OCI-LY1 (cell line): ENCODE data around the gene BGN.

ENCODE experiments used
- H2AFZ ChIP-seq: fragments of 200-600 bp; sonication (generic), shearing (Covaris generic); 2 replicates; pipeline ENCODE4 v1.6.0; 2014; ENCODE audit warnings: antibody characterized with exemption, mild to moderate bottlenecking, low read length
- H3F3A ChIP-seq: fragments of 200-600 bp; sonication (generic), shearing (Covaris generic); 2 replicates; pipeline ENCODE4 v1.6.0; 2014; ENCODE audit warnings: mild to moderate bottlenecking, antibody characterized with exemption, low read length, moderate library complexity; ENCODE audit not compliant: insufficient read depth
- H3K27ac ChIP-seq: fragments of 200-600 bp; sonication (generic); 2 replicates; pipeline ENCODE4 v1.5.1; 2014; ENCODE audit warnings: low read length, mixed run types, mild to moderate bottlenecking, low read depth; ENCODE audit not compliant: poor library complexity, severe bottlenecking
- H3K27me3 ChIP-seq: fragments of 200-600 bp; sonication (generic); 2 replicates; pipeline ENCODE4 v1.6.0; 2014; ENCODE audit warnings: antibody characterized with exemption, mild to moderate bottlenecking, low read length, moderate library complexity; ENCODE audit not compliant: insufficient read depth
- H3K36me3 ChIP-seq: fragments of 200-600 bp; sonication (generic); 2 replicates; pipeline ENCODE4 v1.6.1; 2014; ENCODE audit warnings: mild to moderate bottlenecking, antibody characterized with exemption, low read length, moderate library complexity, mixed read lengths; ENCODE audit not compliant: insufficient read depth
- H3K4me1 ChIP-seq: fragments of 200-600 bp; sonication (generic); 2 replicates; pipeline ENCODE4 v1.5.1; 2014; ENCODE audit warnings: mild to moderate bottlenecking, low read length, moderate library complexity; ENCODE audit not compliant: insufficient read depth, severe bottlenecking
- H3K4me2 ChIP-seq: fragments of 200-600 bp; sonication (generic), shearing (Covaris generic); 2 replicates; pipeline ENCODE4 v1.6.1; 2014; ENCODE audit warnings: low read length
- H3K4me3 ChIP-seq: fragments of 200-600 bp; sonication (generic); 2 replicates; pipeline ENCODE4 v1.5.1; 2014; ENCODE audit warnings: low read length, low read depth, mild to moderate bottlenecking, mixed read lengths; ENCODE audit not compliant: poor library complexity, severe bottlenecking
- H3K79me2 ChIP-seq: fragments of 200-600 bp; shearing (Covaris generic); 2 replicates; pipeline ENCODE4 v1.6.1; 2016; ENCODE audit warnings: mixed run types, low read length, mixed read lengths; ENCODE audit not compliant: insufficient read depth
- H3K9ac ChIP-seq: fragments of 200-600 bp; sonication (generic), shearing (Covaris generic); 2 replicates; pipeline ENCODE4 v1.6.1; 2014; ENCODE audit warnings: mild to moderate bottlenecking, low read length, mixed read lengths
- H3K9me2 ChIP-seq: fragments of 200-600 bp; sonication (generic), shearing (Covaris generic); 2 replicates; pipeline ENCODE4 v1.6.1; 2014; ENCODE audit warnings: low read depth, mild to moderate bottlenecking, low read length, mixed read lengths
- H3K9me3 ChIP-seq: fragments of 200-600 bp; shearing (Covaris generic); 2 replicates; pipeline ENCODE4 v1.6.1; 2014; ENCODE audit warnings: low read length, mixed read lengths
- H4K20me1 ChIP-seq: fragments of 200-600 bp; sonication (generic), shearing (Covaris generic); 2 replicates; pipeline ENCODE4 v1.6.0; 2016; ENCODE audit warnings: mild to moderate bottlenecking, low read length; ENCODE audit not compliant: insufficient read depth
- EZH2 ChIP-seq: fragments of 200-600 bp; sonication (generic), shearing (Covaris generic); IDR thresholded peaks from 2 replicates; pipeline ENCODE4 v1.8.0; 2017; ENCODE audit warnings: borderline replicate concordance, mixed run types, mild to moderate bottlenecking, antibody characterized with exemption, low read length, moderate library complexity, mixed read lengths
- TF ChIP-seq, protein P1 (sequence below): fragments of 200-600 bp; sonication (generic), shearing (Covaris generic); IDR thresholded peaks from 2 replicates; pipeline ENCODE4 v1.5.1; 2017; ENCODE audit warnings: mild to moderate bottlenecking, antibody characterized with exemption, low read length, moderate library complexity, mixed read lengths

The BGN gene

DNA sequence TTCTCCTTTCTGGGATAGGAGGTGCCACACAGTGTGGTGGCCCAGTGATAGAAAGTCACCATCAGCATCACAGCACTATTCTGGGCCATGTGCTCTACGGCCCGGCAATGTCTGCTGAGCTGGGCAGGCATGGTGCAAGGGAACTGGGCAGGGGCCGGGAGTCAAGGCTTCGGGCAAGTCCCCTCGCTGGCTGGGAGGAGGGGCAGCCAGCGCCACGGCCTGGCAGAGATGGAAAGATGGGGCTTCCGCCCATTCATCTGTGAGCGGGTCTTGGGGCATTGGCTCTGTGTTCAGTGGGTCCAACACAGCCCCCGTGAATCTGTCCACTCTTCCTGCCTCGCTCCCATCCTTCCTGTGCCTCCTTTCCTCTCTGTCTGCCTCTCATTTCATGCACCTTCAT is 15.6 kb downstream of the BGN start:
- Histone ChIP-seq H3K9me3 (no peaks in the 10 kb centered on the region), H3K9ac (no peak overlapping the region), H3K4me1 (no peaks in the 10 kb centered on the region), H3K9me2 (no peaks in the 10 kb centered on the region), H3K36me3 (no peaks in the 10 kb centered on the region), H3K79me2 (no peaks in the 10 kb centered on the region), H3K27ac (no peak overlapping the region), H3F3A (no peaks in the 10 kb centered on the region), H3K27me3 (no peaks in the 10 kb centered on the region), H4K20me1 (no peaks in the 10 kb centered on the region), H3K4me2 (no peak overlapping the region), H2AFZ (no peak overlapping the region), H3K4me3 (no peak overlapping the region)
- no peak for TF ChIP-seq EZH2
- TF ChIP-seq, protein P1, sequence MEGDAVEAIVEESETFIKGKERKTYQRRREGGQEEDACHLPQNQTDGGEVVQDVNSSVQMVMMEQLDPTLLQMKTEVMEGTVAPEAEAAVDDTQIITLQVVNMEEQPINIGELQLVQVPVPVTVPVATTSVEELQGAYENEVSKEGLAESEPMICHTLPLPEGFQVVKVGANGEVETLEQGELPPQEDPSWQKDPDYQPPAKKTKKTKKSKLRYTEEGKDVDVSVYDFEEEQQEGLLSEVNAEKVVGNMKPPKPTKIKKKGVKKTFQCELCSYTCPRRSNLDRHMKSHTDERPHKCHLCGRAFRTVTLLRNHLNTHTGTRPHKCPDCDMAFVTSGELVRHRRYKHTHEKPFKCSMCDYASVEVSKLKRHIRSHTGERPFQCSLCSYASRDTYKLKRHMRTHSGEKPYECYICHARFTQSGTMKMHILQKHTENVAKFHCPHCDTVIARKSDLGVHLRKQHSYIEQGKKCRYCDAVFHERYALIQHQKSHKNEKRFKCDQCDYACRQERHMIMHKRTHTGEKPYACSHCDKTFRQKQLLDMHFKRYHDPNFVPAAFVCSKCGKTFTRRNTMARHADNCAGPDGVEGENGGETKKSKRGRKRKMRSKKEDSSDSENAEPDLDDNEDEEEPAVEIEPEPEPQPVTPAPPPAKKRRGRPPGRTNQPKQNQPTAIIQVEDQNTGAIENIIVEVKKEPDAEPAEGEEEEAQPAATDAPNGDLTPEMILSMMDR: no peak

GRCh38 chrX:153511784-153512500 is 17.2 kb downstream of the BGN start:
- Histone ChIP-seq H2AFZ (no peak overlapping the region), H3K4me3 (no peak overlapping the region), H3K27me3 (no peaks in the 10 kb centered on the region), H4K20me1 (no peaks in the 10 kb centered on the region), H3F3A (no peaks in the 10 kb centered on the region), H3K4me1 (no peaks in the 10 kb centered on the region), H3K36me3 (no peaks in the 10 kb centered on the region), H3K27ac (no peak overlapping the region), H3K79me2 (no peaks in the 10 kb centered on the region), H3K9me3 (no peaks in the 10 kb centered on the region), H3K4me2 (no peak overlapping the region), H3K9ac (no peak overlapping the region), H3K9me2 (no peaks in the 10 kb centered on the region)
- no peak for TF ChIP-seq EZH2
- TF ChIP-seq, protein P1: no peak

- H3K79me2 ChIP-seq: no peaks in the 10 kb centered on the region
- no peaks in the 10 kb centered on the region for H3K9me3 ChIP-seq
- H3K27me3 ChIP-seq: no peaks in the 10 kb centered on the region
- H3K27ac ChIP-seq: no peak overlapping the region
- H3K4me1 ChIP-seq: no peaks in the 10 kb centered on the region
- no peak overlapping the region for H3K4me3 ChIP-seq
- H3F3A ChIP-seq: no peaks in the 10 kb centered on the region
- TF ChIP-seq, protein P1: no peak
- no peak for TF ChIP-seq EZH2
- H4K20me1 ChIP-seq: no peaks in the 10 kb centered on the region
- H3K4me2 ChIP-seq: no peak overlapping the region
- no peak overlapping the region for H2AFZ ChIP-seq
- no peaks in the 10 kb centered on the region for H3K36me3 ChIP-seq
- H3K9me2 ChIP-seq: no peaks in the 10 kb centered on the region
- no peak overlapping the region for H3K9ac ChIP-seq
These were observed 17.7 kb downstream of the BGN start for GRCh38 chrX:153512501-153512893.
